WTC11 (cell line): ENCODE results near the gene ZNF532. TPM values are rescaled to one million over a fixed set of nuclear protein-coding genes. Genes with fewer than 3 reads are reported as not detected.

Experiments used
- ATAC-seq: fragments of 200-7000 bp; cut with Tn5 transposase; 2 replicates; pipeline ENCODE4 v1.10.0; 2021; ENCODE audit warnings: mild to moderate bottlenecking, moderate library complexity
- CTCF ChIA-PET: fragments of 300-600 bp; sonication (Branson Sonifier 250); formaldehyde crosslinking; loops from one replicate; lab custom pipeline; 2021; ENCODE audit warnings: antibody characterized with exemption; lab: Charles Lee
- POLR2A ChIA-PET: fragments of 350-600 bp; sonication (Branson Sonifier 250); formaldehyde crosslinking; loops from one replicate; lab custom pipeline; 2021; ENCODE audit warnings: antibody characterized with exemption; lab: Charles Lee
- DNase-seq: peaks from one replicate; pipeline ENCODE4 v3.0.0; 2021; ENCODE audit warnings: low spot score
- H3K27ac Mint-ChIP-seq: 2 replicates; pipeline ENCODE4 v1.8.0; 2021; ENCODE audit warnings: mixed read lengths
- H3K27me3 Mint-ChIP-seq: 2 replicates; pipeline ENCODE4 v1.8.0; 2021; ENCODE audit warnings: low read depth, mild to moderate bottlenecking, moderate library complexity, mixed read lengths
- H3K36me3 Mint-ChIP-seq: 2 replicates; pipeline ENCODE4 v1.8.0; 2021; ENCODE audit warnings: mixed read lengths
- H3K4me1 Mint-ChIP-seq: 2 replicates; pipeline ENCODE4 v1.8.0; 2022; ENCODE audit warnings: mixed read lengths
- H3K4me3 Mint-ChIP-seq: 2 replicates; pipeline ENCODE4 v1.8.0; 2021; ENCODE audit warnings: mild to moderate bottlenecking, moderate library complexity, mixed read lengths
- H3K9me3 Mint-ChIP-seq: 2 replicates; pipeline ENCODE4 v1.8.0; 2021; ENCODE audit warnings: mixed read lengths
- AR ChIP-seq: fragments of 250-450 bp; sonication (Bioruptor Pico); IDR thresholded peaks from 2 replicates; pipeline ENCODE4 v1.9.0; 2021; ENCODE audit warnings: mild to moderate bottlenecking
- CREB1 ChIP-seq: sonication (generic); formaldehyde crosslinking; IDR thresholded peaks from 2 replicates; pipeline ENCODE4 v1.8.0; 2023; ENCODE audit warnings: mild to moderate bottlenecking, missing genetic modification reagents
- ELF4 ChIP-seq: sonication (generic); formaldehyde crosslinking; IDR thresholded peaks from 2 replicates; pipeline ENCODE4 v1.8.1; 2022; ENCODE audit warnings: low read depth, mild to moderate bottlenecking, moderate library complexity, missing genetic modification reagents
- ESRRA ChIP-seq: sonication (generic); formaldehyde crosslinking; IDR thresholded peaks from 2 replicates; pipeline ENCODE4 v1.8.1; 2022; ENCODE audit warnings: mild to moderate bottlenecking, missing genetic modification reagents, borderline replicate concordance
- ETV6 ChIP-seq: sonication (generic); formaldehyde crosslinking; IDR thresholded peaks from 2 replicates; pipeline ENCODE4 v1.8.1; 2022; ENCODE audit warnings: mild to moderate bottlenecking, missing genetic modification reagents
- GABPB1 ChIP-seq: sonication (generic); formaldehyde crosslinking; IDR thresholded peaks from 2 replicates; pipeline ENCODE4 v1.8.1; 2023; ENCODE audit warnings: mild to moderate bottlenecking, missing genetic modification reagents
- GRHL2 ChIP-seq: fragments of 250-450 bp; sonication (Bioruptor Pico); IDR thresholded peaks from 2 replicates; pipeline ENCODE4 v1.8.0; 2022; ENCODE audit warnings: mild to moderate bottlenecking, moderate library complexity; ENCODE audit not compliant: insufficient replicate concordance, severe bottlenecking
- NR3C1 ChIP-seq: sonication (generic); formaldehyde crosslinking; conservative IDR thresholded peaks from 2 replicates; pipeline ENCODE4 v1.8.1; 2023; ENCODE audit warnings: low read depth, mild to moderate bottlenecking, missing genetic modification reagents
- PRRX2 ChIP-seq: fragments of 250-450 bp; sonication (Bioruptor Pico); IDR thresholded peaks from 2 replicates; pipeline ENCODE4 v1.8.0; 2021; ENCODE audit warnings: mild to moderate bottlenecking
- SMAD3 ChIP-seq: sonication (generic); formaldehyde crosslinking; IDR thresholded peaks from 2 replicates; pipeline ENCODE4 v1.8.0; 2022; ENCODE audit warnings: missing genetic modification reagents, mild to moderate bottlenecking, borderline replicate concordance
- SMAD4 ChIP-seq: sonication (generic); formaldehyde crosslinking; IDR thresholded peaks from 2 replicates; pipeline ENCODE4 v1.8.0; 2022; ENCODE audit warnings: mild to moderate bottlenecking, missing genetic modification reagents
- SP1 ChIP-seq: sonication (generic); formaldehyde crosslinking; conservative IDR thresholded peaks from 2 replicates; pipeline ENCODE4 v1.8.1; 2022; ENCODE audit warnings: missing genetic modification reagents
- TEAD4 ChIP-seq: sonication (generic); formaldehyde crosslinking; IDR thresholded peaks from 2 replicates; pipeline ENCODE4 v1.8.0; 2022; ENCODE audit warnings: mild to moderate bottlenecking, missing genetic modification reagents
- USF2 ChIP-seq: sonication (generic); formaldehyde crosslinking; IDR thresholded peaks from 2 replicates; pipeline ENCODE4 v1.8.1; 2023; ENCODE audit warnings: mild to moderate bottlenecking, missing genetic modification reagents, moderate library complexity
- ZBTB21 ChIP-seq: sonication (generic); formaldehyde crosslinking; IDR thresholded peaks from 2 replicates; pipeline ENCODE4 v1.8.1; 2023; ENCODE audit warnings: mild to moderate bottlenecking, missing genetic modification reagents, borderline replicate concordance
- ZNF396 ChIP-seq: fragments of 250-450 bp; sonication (Bioruptor Pico); IDR thresholded peaks from 2 replicates; pipeline ENCODE4 v1.8.0; 2021; ENCODE audit warnings: mild to moderate bottlenecking, moderate library complexity, borderline replicate concordance
- ZNF425 ChIP-seq: fragments of 250-450 bp; sonication (Bioruptor Pico); conservative IDR thresholded peaks from 2 replicates; pipeline ENCODE4 v1.9.0; 2021; ENCODE audit warnings: mild to moderate bottlenecking
- total RNA-seq: library from RNA; stranded (reverse); gene quantifications from 3 replicates; pipeline ENCODE4 v1.2.3, GENCODE V29; 2021
- TF ChIP-seq, protein P1 (sequence below): sonication (generic); formaldehyde crosslinking; IDR thresholded peaks from 2 replicates; pipeline ENCODE4 v1.8.0; 2022; ENCODE audit warnings: mild to moderate bottlenecking, missing genetic modification reagents
- TF ChIP-seq, protein P2 (sequence below): sonication (generic); formaldehyde crosslinking; IDR thresholded peaks from 2 replicates; pipeline ENCODE4 v1.8.1; 2022; ENCODE audit warnings: low read depth, missing genetic modification reagents, borderline replicate concordance
- TF ChIP-seq, protein P3 (sequence below): sonication (generic); formaldehyde crosslinking; IDR thresholded peaks from 2 replicates; pipeline ENCODE4 v1.8.1; 2023; ENCODE audit warnings: mild to moderate bottlenecking, missing genetic modification reagents

ZNF532 gene
- total RNA-seq, 1 experiment from 2014 or later = 171 TPM

GRCh38 chr18:58845928-58846724 is 18.6 kb upstream of the ZNF532 start:
- Mint-ChIP-seq H3K4me1 (peaks cover 80% of the 10 kb centered on the region), H3K4me3 (peak overlapping the region; percentile 56), H3K9me3 (peaks cover 3% of the 10 kb centered on the region; the same call in 1 of the 2 replicates), H3K36me3 (no peaks in the 10 kb centered on the region), H3K27me3 (no peaks in the 10 kb centered on the region; the same call in 1 of the 2 replicates), H3K27ac (peak overlapping the region; percentile 99)
- ChIA-PET POLR2A (interaction anchor here (2.7 kb wide), 1 partner anchor 18 kb away, joined by 45 read pairs; the partner anchor contains the start of gene ZNF532), CTCF (interaction anchor here (1.5 to 2.6 kb wide), 2 partner anchors 21 to 225 kb away, joined by 4 to 19 read pairs; no protein-coding TSS in a partner anchor)
- ATAC-seq (no peak), DNase-seq (no peak)
- TF ChIP-seq NR3C1 (CRISPR knock-in tag) (no peak), ELF4 (CRISPR knock-in tag) (no peak), USF2 (CRISPR knock-in tag) (peak; percentile 41; the same call in 1 of the 2 replicates), AR (no peak)
- TF ChIP-seq, protein P1, sequence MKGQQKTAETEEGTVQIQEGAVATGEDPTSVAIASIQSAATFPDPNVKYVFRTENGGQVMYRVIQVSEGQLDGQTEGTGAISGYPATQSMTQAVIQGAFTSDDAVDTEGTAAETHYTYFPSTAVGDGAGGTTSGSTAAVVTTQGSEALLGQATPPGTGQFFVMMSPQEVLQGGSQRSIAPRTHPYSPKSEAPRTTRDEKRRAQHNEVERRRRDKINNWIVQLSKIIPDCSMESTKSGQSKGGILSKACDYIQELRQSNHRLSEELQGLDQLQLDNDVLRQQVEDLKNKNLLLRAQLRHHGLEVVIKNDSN (CRISPR knock-in tag) = peak; percentile 55; the same call in 1 of the 2 replicates

DNA sequence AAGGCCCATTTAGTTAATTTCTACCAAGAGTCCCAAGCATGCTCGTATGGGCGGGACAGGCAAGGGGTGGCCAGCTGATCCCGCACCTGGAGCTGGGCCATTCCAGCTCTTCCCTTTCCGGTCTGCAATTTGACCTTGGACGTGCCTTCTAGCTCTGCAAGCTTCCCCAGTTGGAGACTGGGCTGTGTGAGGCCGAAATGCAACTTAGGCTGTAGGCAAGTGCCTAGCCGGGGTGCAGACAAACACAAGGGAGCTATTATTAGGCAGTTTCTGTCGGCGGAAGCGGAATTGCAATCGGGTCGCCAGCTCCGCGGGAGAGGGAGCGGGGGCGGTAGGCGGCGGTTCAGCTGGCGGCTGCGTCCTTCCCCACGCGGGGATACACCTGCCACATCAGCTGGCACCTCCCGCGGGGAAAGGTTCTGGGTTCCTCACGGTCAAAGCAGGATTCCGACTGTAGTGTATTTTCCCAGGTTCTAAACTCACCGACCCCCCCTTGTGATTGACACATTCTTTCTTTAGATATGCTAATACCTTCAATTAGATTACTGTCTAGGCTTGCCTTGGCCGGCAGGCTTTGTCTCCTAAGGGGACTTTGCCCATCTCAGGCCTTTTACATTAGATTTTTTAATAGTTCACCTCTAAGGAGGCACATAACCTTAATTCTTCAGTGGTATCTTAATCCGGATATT is 17.1 kb upstream of the ZNF532 start:
- no peaks in the 10 kb centered on the region for H3K27me3 Mint-ChIP-seq
- DNase-seq (peak; percentile 96), ATAC-seq (peak; percentile 72)
- CTCF ChIA-PET = interaction anchor here (1.0 to 2.6 kb wide), 8 partner anchors 9 to 223 kb away, joined by 3 to 19 read pairs (median 5); partner anchors contain the start of gene ZNF532
- no peaks in the 10 kb centered on the region; the same call in 1 of the 2 replicates for H3K9me3 Mint-ChIP-seq
- H3K36me3 Mint-ChIP-seq = no peaks in the 10 kb centered on the region
- POLR2A ChIA-PET = interaction anchor here (0.7 to 2.7 kb wide), 11 partner anchors 9 to 177 kb away, joined by 3 to 45 read pairs (median 7); partner anchors contain the start of genes MALT1 and ZNF532
- peak overlapping the region; percentile 56 for H3K4me3 Mint-ChIP-seq
- peaks cover 91% of the 10 kb centered on the region for H3K4me1 Mint-ChIP-seq
- H3K27ac Mint-ChIP-seq = peak overlapping the region; percentile 99
- TF ChIP-seq SMAD4 (CRISPR knock-in tag) (peak; percentile 79; the same call in 1 of the 2 replicates), GABPB1 (no peak), ZNF425 (CRISPR knock-in tag) (no peak), ZBTB21 (CRISPR knock-in tag) (peak; percentile 52; the same call in 1 of the 2 replicates), ZNF396 (CRISPR knock-in tag) (peak; percentile 62; the same call in 1 of the 2 replicates), PRRX2 (no peak), SMAD3 (CRISPR knock-in tag) (0 out of 2 replicates have a peak, but pooled peaks have one; percentile 9), SP1 (CRISPR knock-in tag) (peak; percentile 76), ESRRA (CRISPR knock-in tag) (peak; percentile 99), GRHL2 (CRISPR knock-in tag) (no peak), ETV6 (CRISPR knock-in tag) (peak; percentile 76; the same call in 1 of the 2 replicates), CREB1 (CRISPR knock-in tag) (no peak; the same call in 1 of the 2 replicates), TEAD4 (CRISPR knock-in tag) (no peak; the same call in 1 of the 2 replicates)
- TF ChIP-seq, protein P2, sequence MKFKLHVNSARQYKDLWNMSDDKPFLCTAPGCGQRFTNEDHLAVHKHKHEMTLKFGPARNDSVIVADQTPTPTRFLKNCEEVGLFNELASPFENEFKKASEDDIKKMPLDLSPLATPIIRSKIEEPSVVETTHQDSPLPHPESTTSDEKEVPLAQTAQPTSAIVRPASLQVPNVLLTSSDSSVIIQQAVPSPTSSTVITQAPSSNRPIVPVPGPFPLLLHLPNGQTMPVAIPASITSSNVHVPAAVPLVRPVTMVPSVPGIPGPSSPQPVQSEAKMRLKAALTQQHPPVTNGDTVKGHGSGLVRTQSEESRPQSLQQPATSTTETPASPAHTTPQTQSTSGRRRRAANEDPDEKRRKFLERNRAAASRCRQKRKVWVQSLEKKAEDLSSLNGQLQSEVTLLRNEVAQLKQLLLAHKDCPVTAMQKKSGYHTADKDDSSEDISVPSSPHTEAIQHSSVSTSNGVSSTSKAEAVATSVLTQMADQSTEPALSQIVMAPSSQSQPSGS (CRISPR knock-in tag) = no peak
- TF ChIP-seq, protein P3, sequence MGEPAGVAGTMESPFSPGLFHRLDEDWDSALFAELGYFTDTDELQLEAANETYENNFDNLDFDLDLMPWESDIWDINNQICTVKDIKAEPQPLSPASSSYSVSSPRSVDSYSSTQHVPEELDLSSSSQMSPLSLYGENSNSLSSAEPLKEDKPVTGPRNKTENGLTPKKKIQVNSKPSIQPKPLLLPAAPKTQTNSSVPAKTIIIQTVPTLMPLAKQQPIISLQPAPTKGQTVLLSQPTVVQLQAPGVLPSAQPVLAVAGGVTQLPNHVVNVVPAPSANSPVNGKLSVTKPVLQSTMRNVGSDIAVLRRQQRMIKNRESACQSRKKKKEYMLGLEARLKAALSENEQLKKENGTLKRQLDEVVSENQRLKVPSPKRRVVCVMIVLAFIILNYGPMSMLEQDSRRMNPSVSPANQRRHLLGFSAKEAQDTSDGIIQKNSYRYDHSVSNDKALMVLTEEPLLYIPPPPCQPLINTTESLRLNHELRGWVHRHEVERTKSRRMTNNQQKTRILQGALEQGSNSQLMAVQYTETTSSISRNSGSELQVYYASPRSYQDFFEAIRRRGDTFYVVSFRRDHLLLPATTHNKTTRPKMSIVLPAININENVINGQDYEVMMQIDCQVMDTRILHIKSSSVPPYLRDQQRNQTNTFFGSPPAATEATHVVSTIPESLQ (CRISPR knock-in tag) = no peak
